Activated effector memory CD4-positive, alpha-beta T cell treated with Interleukin-2 at 50 U/mL for 16 hours (primary cell): ENCODE measurements around the gene CDK16.
"Not testable (repeated sequence)": the region's sequence is repeated elsewhere in the genome, so short reads cannot be mapped to it uniquely, and the experiment has no call there.

Source experiments
- DNase-seq: peaks from one replicate; pipeline ENCODE4 v3.0.0-alpha.2; 2020

The CDK16 gene

DNA sequence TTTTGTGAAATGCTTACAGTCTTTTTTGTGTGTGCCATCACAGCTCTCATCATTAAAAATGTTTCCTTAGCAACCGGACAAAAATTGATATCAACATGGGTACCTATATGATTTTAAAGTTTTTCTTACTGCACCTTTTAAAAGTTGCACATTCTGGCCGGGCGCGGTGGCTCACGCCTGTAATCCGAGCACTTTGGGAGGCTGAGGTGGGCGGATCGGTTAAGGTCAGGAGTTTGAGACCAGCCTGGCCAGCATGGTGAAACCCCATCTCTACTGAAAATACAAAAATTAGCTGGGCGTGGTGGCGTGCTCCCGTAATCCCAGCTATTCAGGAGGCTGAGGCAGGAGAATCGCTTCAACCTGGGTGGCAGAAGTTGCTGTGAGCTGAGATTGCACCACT, 39.1 kb downstream of the CDK16 start:
- not testable (repeated sequence) for DNase-seq

- DNase-seq, result no peak
Observed at GRCh38 chrX:47264483-47265173, 46.1 kb downstream of the CDK16 start.

GRCh38 chrX:47266643-47267042, 48.2 kb downstream of the CDK16 start:
- DNase-seq, result no peak

DNA sequence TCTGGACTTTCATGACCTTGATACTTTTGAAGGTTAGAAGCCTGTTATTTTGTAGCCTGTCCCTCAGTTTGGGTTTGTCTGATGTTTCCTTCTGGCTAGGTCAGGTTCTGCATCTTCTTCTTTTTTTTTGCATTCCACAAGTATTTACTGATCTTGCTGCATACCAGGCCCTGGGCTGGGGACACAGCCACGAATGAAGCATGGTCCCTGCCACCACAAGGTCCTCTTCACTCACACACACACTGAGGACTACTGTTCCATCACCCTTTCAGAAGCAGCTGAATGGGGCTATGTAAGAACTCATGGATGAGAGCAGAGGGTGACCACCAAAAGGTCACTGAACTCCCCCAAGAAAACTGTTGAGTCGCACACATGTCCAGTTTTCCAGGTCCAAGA, 53.5 kb downstream of the CDK16 start:
- no peak for DNase-seq

DNA sequence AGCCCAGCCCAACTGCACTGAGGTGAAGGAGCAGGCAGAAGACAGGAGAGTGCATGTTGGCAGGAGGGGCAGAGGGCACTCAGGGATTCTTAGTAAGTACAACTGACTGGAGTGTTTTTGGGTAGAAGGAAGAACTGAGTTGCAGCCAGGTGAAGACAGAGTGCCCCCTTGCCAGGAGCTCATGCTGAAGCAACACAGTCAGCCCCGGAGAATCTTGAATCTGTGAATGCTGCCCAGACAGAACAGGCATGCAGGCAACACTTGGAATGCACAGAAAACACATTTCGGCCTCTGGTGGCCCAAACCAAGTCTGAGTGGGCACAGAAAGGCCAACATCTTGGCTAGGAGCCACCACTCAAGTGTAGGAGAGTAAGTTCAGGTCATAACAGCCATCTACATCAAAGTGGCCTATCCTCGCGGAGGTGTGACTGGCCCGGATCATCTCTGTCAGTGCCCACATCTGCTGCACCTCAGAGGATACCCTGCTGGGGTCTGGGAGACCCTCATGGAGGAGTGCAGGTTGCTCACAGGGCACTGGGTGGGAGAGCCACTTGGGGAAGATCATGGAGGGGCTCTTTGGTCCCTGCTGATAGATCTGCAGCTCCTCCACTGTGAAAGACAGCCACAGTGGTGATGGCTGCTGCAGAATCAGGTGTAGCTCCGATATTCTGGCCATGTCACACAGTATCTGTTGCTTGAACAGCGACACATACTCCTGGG, 54.7 kb downstream of the CDK16 start:
- no peak for DNase-seq

- DNase-seq, result no peak
Observed at GRCh38 chrX:47278691-47279090, 60.2 kb downstream of the CDK16 start.
